GM18507 (cell line): ENCODE results near the gene SAP25.
"Not testable (repeated sequence)": the region's sequence is repeated elsewhere in the genome, so short reads cannot be mapped to it uniquely, and the experiment has no call there.

Source experiments
- DNase-seq: peaks from one replicate; pipeline ENCODE4 v3.0.0; 2011; ENCODE audit warnings: low read depth; ENCODE audit not compliant: insufficient read length; ENCODE audit errors: extremely low spot score
- FAIRE-seq: peaks from 2 replicates; lab custom pipeline; 2011; peaks lifted over from hg19 to GRCh38; lab: Jason Lieb, UNC

SAP25 gene

DNA sequence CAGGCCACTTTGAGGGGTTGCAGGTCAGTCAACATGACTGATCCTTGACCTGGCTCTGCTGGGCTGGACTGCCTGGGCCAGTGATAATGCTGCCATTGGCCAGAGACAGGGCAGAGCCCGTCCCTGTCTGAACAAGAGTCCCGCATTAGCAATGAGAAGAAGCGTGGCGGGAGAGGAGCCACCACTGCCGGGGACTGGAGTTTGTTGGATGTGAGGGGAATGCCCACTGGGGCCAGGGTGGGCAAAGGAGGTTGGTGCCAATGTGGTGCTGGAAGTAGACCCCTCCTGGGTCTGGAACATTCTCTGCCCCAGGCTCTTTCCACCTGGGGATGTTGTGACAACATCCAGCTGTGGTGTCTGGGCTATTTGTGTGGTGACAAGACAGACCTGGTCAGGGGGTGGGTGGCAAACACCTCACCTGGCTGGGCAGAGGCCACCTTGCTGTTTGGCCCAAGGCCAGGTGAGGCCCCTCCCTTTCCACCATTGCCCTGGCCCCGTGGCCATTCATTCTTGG is 7.6 kb downstream of the SAP25 start:
- FAIRE-seq: no peak
- no peak for DNase-seq

DNA sequence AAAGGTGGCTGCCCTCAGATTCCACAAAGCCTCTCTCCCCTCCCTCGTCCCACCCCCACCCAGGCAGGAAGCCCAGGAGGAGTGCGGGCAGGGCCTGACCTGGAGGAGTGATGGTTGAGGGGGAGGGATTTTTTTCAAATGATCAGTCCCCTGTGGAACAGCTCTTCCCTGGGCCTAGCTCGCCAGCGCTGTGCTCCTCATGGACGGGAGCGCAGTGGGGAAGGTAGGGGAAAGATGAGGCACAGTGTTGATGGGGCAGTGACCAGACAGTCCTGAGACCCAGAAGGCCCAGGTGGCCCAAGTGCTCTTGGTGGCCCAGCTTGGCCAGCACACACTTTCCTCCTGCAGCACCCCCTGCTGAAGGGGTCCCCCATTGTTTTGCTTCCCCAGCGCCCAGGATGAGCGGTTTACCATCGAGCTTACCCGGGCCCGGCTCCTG is 8.5 kb downstream of the SAP25 start:
- FAIRE-seq (no peak), DNase-seq (no peak)

DNA sequence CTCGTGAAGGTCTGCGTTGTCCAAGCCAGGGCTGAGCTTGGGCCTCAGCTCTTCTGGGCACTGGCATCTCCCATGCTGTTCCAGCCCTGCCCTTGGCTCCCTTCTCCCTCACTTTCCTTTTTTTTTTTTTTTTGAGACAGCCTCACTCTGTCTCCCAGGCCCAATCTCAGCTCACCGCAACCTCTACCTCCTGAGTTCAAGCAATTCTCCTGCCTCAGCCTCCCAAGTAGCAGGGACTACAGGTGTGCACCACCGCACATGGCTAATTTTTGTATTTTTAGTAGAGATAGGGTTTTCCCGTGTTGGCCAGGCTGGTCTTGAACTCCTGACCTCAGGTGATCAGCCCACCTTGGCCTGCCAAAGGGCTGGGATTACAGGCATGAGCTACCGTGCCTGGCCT is 9.3 kb downstream of the SAP25 start:
- FAIRE-seq, DNase-seq: not testable (repeated sequence)

DNA sequence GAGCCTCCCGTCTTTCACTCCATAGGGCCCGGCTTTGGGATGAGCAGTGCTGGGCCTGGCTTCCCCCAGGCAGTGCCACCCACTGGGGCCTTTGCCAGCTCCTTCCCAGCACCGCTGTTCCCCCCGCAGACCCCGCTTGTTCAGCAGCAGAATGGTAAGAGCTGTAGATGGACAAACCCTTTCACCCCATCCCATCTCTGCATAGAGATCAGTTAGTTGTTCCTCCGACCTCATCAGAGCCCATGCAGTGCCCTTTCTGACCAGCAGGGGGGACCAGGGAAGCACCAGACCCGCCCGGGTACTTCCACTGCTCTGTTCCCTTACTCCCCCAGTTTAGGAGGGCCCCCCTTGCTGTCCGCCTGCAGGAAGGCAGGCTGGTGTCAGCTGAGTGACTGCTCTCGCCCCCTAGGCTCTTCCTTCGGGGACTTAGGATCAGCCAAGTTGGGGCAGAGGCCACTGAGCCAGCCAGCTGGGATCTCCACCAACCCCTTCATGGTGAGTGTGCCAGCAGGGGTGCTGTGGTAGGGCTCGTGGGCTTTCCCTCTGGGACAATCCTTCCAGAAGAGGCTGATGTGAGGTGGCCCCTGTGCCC is 9.8 kb downstream of the SAP25 start:
- DNase-seq (no peak), FAIRE-seq (peak; percentile 84)

DNA sequence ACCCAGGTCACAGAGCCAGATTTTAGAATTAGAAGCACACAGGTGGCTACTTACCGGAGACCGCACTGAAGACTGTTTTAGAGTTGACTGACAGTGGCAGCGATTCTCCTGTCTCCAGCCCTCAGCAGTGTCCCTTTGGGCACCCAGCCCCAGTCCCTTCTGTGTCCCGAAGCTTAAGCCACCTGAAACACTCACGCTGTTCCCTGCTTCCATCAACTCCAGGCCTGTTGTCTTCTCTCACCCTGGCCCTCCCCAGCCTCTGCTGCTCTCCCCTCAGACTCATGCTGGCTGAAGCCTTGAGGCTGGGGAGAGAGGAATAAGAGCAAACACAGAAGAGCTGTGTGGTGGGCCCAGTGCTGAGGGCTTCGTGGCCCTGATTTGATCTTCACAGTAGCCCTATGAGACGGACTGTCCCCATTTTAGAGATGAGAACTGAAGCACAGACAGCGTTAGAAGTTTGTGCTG is 10.6 kb downstream of the SAP25 start:
- no peak for DNase-seq
- FAIRE-seq: no peak

DNA sequence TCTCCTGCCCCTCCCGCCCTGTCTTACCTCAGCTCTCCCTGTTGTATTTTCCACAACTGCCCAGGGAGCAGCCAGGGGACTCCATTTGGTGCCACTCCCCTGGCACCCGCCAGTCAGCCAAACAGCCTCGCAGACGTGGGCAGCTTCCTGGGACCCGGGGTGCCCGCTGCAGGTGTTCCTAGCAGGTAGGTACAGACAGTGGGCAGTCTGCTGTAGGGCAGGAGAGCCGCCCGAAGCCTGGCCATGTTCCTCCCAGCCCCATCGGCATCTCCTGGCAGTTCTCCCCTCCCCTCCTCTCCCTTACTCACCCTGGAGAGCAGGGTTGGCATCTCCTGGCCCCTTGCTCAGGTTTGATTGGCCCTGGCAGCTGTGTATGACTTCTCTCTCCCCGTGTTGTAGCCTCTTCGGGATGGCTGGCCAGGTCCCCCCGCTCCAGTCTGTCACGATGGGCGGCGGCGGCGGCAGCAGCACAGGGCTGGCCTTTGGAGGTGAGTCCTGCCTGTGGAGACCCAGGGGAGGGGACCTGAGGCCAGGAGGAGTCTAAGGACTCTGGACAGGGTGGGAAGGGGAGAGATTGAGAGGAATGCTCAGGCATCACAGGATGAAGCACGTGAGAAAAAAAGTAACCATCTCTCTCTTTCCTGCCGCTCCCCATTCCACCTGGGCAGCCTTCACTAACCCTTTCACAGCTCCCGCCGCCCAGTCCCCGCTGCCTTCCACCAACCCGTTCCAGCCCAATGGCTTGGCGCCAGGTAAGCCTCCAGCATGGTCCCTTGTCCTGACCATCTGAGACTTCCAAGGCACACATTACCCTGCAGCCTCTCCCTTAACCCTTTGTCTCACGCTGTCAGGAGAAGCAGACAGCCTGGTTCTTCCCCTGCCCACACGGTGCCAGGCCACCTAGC is 11.3 kb downstream of the SAP25 start:
- DNase-seq (no peak), FAIRE-seq (no peak)

DNA sequence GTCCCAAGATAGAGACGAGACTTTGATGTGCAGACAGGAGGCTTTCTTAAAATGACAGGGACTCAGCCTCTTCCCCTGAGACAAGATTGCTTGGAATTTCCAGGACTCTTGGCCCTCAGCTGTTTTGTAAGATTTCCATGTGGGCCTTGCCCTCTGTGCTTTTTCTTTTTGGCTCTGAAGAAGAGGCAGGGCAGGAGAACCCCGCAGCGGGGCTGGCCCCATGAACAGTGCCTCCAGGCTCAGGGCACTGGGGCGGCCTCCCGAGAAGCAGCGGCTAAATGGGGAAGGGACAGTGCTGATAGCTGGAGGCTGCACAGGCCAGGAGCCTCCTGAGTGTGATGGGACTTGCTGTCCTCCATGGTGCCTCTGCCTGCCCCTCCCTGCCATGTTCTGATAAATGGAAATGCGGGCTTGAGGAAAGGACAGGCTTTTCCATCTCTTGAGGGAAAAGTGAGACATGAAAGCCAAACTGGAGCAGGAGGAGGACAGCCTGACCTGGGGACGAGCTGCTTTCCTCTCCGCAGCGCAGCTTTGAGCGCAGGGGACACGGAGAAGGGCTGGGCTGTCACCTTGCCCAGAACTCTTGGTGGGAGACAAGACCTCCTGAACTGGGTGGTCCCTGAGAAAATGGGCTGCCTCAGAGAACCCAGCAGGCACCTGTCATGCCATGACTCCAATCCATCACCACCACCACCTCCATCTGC is 12.1 kb downstream of the SAP25 start:
- DNase-seq (no peak), FAIRE-seq (no peak)

DNA sequence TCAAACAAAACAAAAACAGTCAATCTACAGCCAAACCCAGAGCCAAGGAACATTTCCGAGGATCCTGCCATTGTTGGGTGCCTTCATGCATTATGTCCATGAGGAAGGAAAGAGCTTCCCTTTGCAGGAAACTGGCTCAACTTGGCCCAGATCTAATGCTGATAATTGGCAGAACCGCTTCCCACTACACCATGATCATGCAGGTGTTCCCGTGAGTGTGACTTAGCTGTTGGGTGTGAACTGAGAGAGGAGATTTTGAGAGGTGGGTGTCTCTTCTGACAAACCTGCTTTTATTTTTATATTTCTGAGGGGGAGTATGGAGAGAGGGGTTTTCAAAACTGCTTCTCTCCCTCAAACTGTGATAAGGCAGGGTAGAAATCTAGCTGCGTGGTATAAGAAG is 14.6 kb downstream of the SAP25 start:
- no peak for DNase-seq
- no peak for FAIRE-seq

DNA sequence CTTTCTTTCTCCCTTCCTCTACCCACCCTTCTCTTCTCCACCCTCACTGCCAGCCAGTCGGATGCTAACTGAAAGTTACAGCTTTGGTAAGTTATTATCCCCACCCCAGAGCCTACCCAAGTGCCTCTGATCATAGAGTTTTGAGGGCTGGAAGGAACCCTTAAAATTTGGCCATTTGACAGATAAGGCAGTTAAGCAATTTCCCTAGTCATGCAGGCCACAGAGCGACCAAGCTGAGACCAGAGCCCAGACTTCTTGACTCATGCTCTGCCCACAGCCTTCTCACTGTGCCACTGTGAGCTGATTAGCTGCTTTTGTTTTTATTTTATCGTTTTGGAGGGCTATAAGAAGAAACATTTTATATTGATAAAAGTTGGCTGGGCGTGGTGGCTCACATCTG is 17.2 kb downstream of the SAP25 start:
- FAIRE-seq (no peak), DNase-seq (no peak)

DNA sequence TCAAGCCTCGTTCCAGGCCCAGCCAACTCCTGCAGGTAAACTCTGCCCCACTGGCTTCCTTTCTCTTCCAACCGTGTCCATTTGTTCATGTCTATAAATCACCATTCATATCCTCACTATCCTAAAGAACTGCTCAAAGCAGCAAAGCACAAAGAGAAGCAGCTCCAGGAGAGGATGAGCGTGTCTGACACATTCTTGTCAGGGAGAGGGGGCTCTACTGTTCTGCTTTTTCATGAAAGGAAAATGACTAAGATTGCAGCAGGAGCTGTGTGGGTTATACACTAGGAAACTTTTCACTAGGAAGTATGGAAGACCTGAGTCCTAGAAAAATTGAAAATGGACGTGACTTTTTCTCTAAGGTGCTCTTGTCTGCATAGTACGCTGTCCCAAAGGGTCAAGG is 18.0 kb downstream of the SAP25 start:
- no peak for DNase-seq
- FAIRE-seq: no peak

DNA sequence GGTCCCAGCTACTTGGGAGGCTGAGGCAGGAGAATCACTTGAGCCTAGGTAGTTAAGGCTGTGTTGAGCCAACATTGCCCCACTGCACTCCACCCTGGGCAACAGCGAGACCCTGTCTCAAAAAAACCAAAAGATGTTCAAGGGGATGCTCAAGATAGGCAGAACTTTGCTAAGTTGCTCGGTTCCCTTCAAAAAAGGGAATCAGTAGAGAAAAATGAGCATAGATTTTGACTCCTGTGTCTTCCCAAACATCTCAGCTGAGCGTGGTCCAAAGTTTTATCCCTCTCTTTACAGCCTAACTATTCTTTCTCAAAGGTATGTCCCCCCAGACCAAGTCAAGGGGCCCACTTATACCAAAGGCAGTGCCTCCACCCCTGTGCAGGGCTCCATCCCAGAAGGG is 20.7 kb downstream of the SAP25 start:
- FAIRE-seq (no peak), DNase-seq (no peak)

DNA sequence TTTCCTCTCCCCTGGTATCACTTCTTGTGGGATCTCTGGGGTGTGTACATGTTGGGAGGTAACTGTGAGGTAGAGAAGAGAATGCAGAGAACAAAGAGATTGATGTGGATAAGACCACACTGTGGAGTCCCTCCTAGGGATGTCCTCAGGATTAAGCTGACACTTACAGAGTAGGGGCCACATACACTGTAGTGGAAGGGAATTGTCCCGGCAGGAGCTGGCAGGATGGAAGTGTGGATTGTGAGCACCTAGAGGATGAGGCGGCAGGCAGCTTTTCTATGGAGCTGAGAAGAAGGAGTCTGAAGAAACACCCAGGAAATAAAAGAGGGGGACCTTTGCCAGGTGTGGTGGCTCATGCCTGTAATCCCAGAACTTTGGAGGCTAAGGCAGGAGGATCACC is 21.2 kb downstream of the SAP25 start:
- FAIRE-seq (no peak), DNase-seq (no peak)

DNA sequence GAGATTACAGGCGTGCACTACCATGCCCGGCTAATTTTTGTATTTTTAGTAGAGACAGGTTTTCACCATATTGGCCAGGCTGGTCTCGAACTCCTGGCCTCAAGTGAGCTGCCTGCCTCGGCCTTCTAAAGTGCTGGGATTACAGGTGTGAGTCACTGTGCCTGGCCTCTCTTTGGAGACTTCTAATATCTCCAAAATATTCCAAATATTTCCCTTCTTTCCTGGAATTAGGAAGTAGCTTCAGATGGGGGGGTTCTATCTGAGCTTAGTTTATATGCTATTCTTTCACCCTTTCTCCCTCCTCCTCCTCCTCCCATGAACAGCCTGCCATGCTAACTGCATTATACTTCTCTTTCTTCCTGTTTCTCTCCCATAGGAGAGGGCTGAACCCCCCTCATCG is 25.3 kb downstream of the SAP25 start:
- FAIRE-seq, DNase-seq: not testable (repeated sequence)

DNA sequence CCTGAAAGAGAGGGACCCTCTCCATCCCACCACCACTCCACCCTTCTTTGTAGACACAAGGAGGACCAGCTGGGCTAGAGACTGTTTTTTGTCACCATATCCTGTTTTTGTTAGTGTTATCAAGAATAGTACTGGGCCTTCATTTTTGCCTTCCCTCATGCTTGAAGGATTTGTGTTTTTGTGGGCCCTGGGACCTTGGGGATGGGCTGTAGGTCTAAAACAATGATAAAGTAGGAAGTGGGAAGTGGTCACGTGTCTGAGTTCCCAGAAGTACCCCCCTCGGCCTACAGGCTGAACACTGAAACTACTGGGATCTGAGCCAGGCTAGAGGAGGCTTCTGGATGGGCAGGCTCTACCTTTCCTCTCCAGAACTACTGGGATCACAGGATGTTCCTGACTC is 25.8 kb downstream of the SAP25 start:
- no peak for FAIRE-seq
- no peak for DNase-seq

DNA sequence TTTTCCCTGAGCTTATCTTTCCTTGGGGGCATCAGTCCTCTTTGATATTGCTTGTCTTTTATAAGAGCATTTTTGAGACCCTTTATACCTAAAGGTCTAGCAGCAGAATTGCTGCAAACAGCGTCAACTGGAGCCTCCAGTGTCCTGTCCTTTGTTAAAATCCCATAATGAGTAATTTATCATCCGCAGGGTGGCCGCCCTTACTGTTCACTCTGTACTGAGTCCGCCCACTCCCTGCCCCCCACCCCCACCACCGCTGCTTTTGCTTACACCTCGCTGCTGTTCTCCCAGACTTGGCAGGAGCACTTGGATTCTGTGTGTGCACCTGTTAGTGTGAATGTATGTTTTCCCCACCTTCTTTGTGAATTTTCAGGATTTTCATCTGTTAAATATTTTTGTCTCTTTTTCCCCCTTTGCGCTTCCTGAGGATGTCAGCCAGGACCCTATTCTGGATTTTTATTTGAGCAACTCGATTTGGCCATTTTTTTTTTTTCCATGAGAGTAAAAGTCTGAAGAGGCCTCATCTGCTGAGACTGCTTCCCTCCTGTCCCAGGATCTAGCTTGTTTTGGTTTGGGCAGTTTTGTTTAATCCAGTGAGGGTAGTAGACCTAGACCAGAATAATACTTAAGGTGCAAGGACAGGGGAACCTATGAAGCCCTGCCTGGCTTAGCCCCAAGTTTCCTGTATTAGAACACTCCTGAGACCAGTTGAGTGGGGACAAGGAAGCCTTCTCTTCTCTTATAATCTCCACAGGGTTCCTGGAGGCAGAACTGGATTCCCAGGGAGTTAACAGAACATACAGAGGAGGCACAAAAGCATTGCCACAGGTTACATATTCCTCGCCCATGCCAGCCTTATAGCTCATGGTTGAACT is 26.5 kb downstream of the SAP25 start:
- DNase-seq (no peak), FAIRE-seq (no peak)

DNA sequence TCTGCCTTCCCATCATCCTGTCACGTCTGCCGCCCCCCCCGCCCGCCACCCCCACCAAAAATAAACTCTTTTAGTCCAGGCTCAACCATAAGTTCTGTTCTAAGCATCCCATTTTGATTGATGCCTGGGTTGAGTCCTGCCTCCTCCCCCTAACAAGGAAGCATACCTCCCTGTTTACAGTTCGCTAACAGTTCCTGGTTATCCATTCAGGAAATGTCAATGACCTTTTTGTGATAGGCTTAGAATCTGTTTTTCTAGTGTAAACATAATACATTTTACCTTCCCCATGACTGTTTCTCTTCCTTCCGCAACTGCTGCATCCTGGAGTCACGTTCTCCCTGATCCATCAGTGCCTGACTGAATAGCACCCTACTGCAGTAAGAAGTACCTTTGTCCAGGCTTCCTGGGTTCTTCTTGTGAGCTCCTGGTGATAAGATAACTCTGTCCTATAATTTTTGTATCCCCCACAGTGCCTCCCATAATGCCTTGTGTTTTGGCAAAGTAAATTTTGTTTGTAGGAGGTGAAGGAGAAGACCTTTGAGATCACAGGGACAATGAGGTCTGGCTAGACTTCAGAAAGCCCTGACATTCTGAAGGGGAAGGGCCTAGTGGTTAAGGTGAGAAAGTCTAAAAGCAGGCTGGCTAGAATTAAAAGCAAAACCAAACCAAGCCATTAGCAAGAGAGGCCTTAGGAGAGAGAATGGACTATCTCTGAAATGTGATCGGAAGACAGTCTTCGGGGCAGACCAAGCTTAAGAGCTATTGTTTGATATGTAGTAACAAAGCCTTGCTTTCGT is 27.4 kb downstream of the SAP25 start:
- FAIRE-seq (peak; percentile 87), DNase-seq (no peak)

DNA sequence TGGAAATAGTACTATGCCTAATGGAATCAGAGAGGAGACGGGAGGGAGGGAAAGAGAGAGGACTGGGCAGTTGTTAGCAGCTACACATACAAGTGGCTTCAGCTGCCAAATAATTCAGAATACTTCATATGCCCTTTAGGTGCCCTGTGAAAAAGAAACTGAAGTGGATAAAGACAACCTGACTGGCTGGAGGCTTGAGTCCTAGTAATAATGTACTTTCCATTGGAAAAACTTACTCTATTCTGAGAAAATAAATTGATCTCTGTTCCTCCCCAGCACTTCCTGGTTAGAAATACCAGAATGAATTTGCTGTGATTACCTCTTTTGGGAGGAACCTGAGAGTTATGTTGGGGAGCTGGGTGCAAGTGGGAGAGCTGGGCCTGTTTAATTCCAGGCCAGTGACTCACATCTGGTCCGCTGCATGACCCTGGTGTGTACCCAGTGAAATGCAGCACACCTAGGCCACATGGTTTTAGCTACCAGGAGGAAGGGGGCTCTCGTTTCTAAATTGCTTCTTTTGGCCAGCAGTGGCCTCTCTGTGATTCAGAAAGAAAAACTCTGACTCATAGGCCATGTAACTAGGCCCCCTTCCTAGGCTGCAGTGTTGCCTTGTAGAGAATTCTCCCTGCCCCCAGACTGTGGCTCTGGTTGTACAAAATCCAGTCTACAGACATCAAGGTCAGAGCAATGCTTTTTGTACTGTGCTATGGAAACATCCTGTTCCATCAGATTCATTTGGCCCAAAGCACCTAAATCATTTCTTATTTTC is 28.2 kb downstream of the SAP25 start:
- DNase-seq (no peak), FAIRE-seq (peak; percentile 89)

DNA sequence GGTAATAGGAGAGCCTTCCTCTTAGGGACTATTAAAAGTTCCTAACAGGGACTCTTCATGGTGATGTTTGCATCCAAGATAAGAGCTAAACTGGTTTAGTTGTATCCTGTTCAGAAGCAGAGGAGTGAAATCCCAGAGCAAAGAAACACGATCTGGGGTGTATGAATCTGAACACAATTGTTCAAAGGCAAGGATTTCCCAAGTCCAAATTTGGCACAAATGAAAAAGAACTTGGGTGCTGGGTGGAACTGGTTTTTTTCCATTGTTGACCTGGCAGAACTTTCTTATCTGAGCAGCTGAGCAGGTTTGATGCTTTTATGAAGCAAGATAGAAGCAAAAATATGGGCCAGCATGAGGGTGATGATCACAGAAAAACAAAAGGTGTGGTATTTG is 28.7 kb downstream of the SAP25 start:
- no peak for DNase-seq

More for the DNA sequence above, 28.7 kb downstream of the SAP25 start:
- FAIRE-seq: no peak
